ENCODE results near the gene KLF5. TPM values are rescaled to one million over a fixed set of nuclear protein-coding genes. Genes with fewer than 3 reads are reported as not detected.
"Not testable (repeated sequence)": the region's sequence is repeated elsewhere in the genome, so short reads cannot be mapped to it uniquely, and the experiment has no call there.

The KLF5 gene
- total and polyA plus RNA-seq, 2 experiments from 2014 or later, result 5.5 to 5.6 TPM

- no peaks in the 10 kb centered on the region for H3K36me3 ChIP-seq (ENCODE audit: low read depth)
- no peak overlapping the region for H2AFZ ChIP-seq
- no peaks in the 10 kb centered on the region for H3K27me3 ChIP-seq (replicated peaks; ENCODE audit: insufficient read depth)
- H3K79me2 ChIP-seq (ENCODE audit: insufficient read depth), result no peaks in the 10 kb centered on the region
- 0 out of 2 replicates have a peak, but pooled peaks cover 3% of the 10 kb centered on the region for H3K4me1 ChIP-seq (ENCODE audit: insufficient read depth)
- no peaks in the 10 kb centered on the region for H3F3A ChIP-seq (ENCODE audit: insufficient read depth)
- H3K4me2 ChIP-seq (ENCODE audit: unreplicated experiment), result no peak overlapping the region
- no peaks in the 10 kb centered on the region for H4K20me1 ChIP-seq (ENCODE audit: insufficient read depth)
- no peak overlapping the region for H3K27ac ChIP-seq
- no peak overlapping the region for H3K4me3 ChIP-seq
- TF ChIP-seq EZH2phosphoT487 (IDR thresholded peaks at IDR 0.05; ENCODE audit: insufficient read depth, low read depth) (no peak), EZH2 (IDR thresholded peaks at IDR 0.05; ENCODE audit: insufficient read depth, poor library complexity, severe bottlenecking) (no peak)
- in situ Hi-C loops (cut with MboI), result no loop called here
- no peak overlapping the region for H3K9ac ChIP-seq
- no peaks in the 10 kb centered on the region for H3K9me3 ChIP-seq (ENCODE audit: low read depth)
- no peak for DNase-seq
- H3K9me2 ChIP-seq (ENCODE audit: insufficient read depth), result no peaks in the 10 kb centered on the region
Observed at GRCh38 chr13:73092829-73093228, 34.0 kb downstream of the KLF5 start.

DNA sequence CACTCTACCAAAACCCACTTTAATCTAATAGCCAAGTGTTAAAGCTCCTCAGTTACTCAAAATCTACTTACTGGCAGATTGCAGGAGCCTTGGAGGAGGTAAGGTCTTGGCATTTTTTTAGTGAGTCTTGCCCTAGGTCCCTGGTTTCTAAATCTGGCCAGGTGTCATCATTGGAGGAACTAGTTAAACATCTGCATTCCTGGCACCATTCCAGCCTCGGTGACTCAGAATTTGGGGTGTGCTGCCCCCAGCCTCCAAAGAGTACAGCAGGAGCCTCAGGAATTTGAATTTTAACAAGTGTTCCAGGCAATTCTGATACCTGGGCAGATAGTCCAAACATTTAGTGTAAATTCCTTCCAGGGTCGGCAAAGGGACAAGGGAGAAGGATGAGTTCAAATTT lies 37.4 kb downstream of the KLF5 start:
- no peak for DNase-seq
- no peak for TF ChIP-seq EZH2 (IDR thresholded peaks at IDR 0.05; ENCODE audit: insufficient read depth, poor library complexity, severe bottlenecking)
- TF ChIP-seq EZH2phosphoT487 (IDR thresholded peaks at IDR 0.05; ENCODE audit: insufficient read depth, low read depth), result no peak
- in situ Hi-C loops (cut with MboI), result no loop called here
- H3K27me3 ChIP-seq (replicated peaks; ENCODE audit: insufficient read depth), result no peaks in the 10 kb centered on the region
- no peak overlapping the region for H3K4me2 ChIP-seq (ENCODE audit: unreplicated experiment)
- H3K9me2 ChIP-seq (ENCODE audit: insufficient read depth), result no peaks in the 10 kb centered on the region
- H3F3A ChIP-seq (ENCODE audit: insufficient read depth), result no peaks in the 10 kb centered on the region
- H3K36me3 ChIP-seq (ENCODE audit: low read depth), result no peaks in the 10 kb centered on the region
- H3K27ac ChIP-seq, result no peak overlapping the region
- no peaks in the 10 kb centered on the region for H3K79me2 ChIP-seq (ENCODE audit: insufficient read depth)
- H2AFZ ChIP-seq, result no peak overlapping the region
- H3K4me1 ChIP-seq (ENCODE audit: insufficient read depth), result no peaks in the 10 kb centered on the region
- no peak overlapping the region for H3K4me3 ChIP-seq
- H3K9ac ChIP-seq, result no peak overlapping the region
- H4K20me1 ChIP-seq (ENCODE audit: insufficient read depth), result no peaks in the 10 kb centered on the region
- no peaks in the 10 kb centered on the region for H3K9me3 ChIP-seq (ENCODE audit: low read depth)
- WGBS, 2 experiments (ENCODE audit: low coverage in 1 of 2, low lambda C conversion rate in 2 of 2, missing lambda C conversion rate in 2 of 2), result 11 to 17% methylated on average over 2 of the region's 2 CpGs

- no peaks in the 10 kb centered on the region for H3K36me3 ChIP-seq (ENCODE audit: low read depth)
- no peak overlapping the region for H2AFZ ChIP-seq
- 74 to 78% methylated on average over 5 of the region's 5 CpGs for WGBS, 2 experiments (ENCODE audit: low coverage in 1 of 2, low lambda C conversion rate in 2 of 2, missing lambda C conversion rate in 2 of 2)
- H3K9me3 ChIP-seq (ENCODE audit: low read depth), result no peaks in the 10 kb centered on the region
- no peaks in the 10 kb centered on the region for H3K9me2 ChIP-seq (ENCODE audit: insufficient read depth)
- H3K27ac ChIP-seq, result no peak overlapping the region
- no peaks in the 10 kb centered on the region for H4K20me1 ChIP-seq (ENCODE audit: insufficient read depth)
- no peaks in the 10 kb centered on the region for H3K4me1 ChIP-seq (ENCODE audit: insufficient read depth)
- H3K79me2 ChIP-seq (ENCODE audit: insufficient read depth), result no peaks in the 10 kb centered on the region
- H3K4me2 ChIP-seq (ENCODE audit: unreplicated experiment), result no peak overlapping the region
- TF ChIP-seq EZH2phosphoT487 (IDR thresholded peaks at IDR 0.05; ENCODE audit: insufficient read depth, low read depth), result no peak
- TF ChIP-seq EZH2 (IDR thresholded peaks at IDR 0.05; ENCODE audit: insufficient read depth, poor library complexity, severe bottlenecking), result no peak
- H3F3A ChIP-seq (ENCODE audit: insufficient read depth), result no peaks in the 10 kb centered on the region
- H3K9ac ChIP-seq, result no peak overlapping the region
- in situ Hi-C loops (cut with MboI), result no loop called here
- H3K27me3 ChIP-seq (replicated peaks; ENCODE audit: insufficient read depth), result no peaks in the 10 kb centered on the region
- no peak overlapping the region for H3K4me3 ChIP-seq
- no peak for DNase-seq
Observed at GRCh38 chr13:73096638-73097037, 37.8 kb downstream of the KLF5 start.

DNA sequence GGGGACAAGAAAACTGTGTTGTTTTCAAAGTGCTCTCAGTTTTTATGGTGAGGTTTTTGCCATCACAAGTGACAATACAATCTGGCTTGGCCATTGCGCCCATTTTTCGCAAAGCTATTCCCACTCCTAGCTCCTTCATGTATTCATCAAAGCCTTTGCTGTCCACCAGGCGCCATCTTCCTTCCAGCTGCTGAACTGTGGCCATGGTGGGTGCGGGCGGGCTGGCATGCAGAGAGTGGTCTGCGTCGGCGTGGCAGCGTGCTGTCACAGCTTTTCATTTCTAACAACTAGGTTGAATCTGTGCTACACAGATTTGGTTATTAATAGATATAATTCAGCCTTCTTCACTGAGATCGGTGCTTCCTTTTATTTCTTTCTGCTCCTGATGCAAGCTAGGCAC lies 42.0 kb downstream of the KLF5 start:
- not testable (repeated sequence) for H4K20me1 ChIP-seq (ENCODE audit: insufficient read depth); H2AFZ ChIP-seq; H3K4me2 ChIP-seq (ENCODE audit: unreplicated experiment)

DNA sequence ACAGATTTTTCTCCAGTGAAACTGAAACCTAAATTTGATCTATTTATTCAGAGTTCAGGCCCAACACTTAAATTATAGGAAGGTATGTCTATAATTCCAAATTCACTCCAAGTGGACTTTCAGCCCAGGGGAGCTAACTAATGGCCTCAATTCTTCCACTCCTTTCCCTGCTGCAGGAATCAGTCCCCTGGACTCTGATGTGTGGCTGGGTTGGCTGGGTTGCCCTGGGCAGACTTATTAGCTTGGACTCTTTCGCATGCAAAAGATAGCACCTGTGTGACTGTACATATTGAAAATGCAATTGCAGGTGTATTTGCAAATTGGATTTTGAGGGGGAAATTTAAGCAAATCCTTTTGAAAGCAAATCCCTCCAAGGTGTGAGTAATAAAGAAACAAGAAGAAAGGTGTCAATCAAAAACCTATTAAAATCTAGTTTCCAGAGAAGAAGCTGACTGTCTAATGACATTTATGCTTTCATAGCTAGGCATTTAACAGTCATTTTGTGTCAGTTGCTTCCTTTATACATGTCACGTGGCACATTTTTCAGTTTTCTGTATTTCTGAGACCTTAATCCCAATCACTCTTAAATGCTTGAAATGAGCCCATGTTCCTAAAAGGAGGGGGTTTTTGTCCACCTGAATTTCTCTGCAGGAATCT lies 42.7 kb downstream of the KLF5 start:
- Histone ChIP-seq H2AFZ (no peak overlapping the region), H3K27ac (no peak overlapping the region), H3K9me2 (ENCODE audit: insufficient read depth) (no peaks in the 10 kb centered on the region), H3K27me3 (replicated peaks; ENCODE audit: insufficient read depth) (no peaks in the 10 kb centered on the region), H3K36me3 (ENCODE audit: low read depth) (no peaks in the 10 kb centered on the region), H3F3A (ENCODE audit: insufficient read depth) (no peaks in the 10 kb centered on the region), H3K4me3 (no peak overlapping the region), H3K9me3 (ENCODE audit: low read depth) (no peaks in the 10 kb centered on the region), H3K4me1 (ENCODE audit: insufficient read depth) (no peaks in the 10 kb centered on the region), H3K9ac (no peak overlapping the region), H4K20me1 (ENCODE audit: insufficient read depth) (no peaks in the 10 kb centered on the region), H3K4me2 (ENCODE audit: unreplicated experiment) (no peak overlapping the region), H3K79me2 (ENCODE audit: insufficient read depth) (no peaks in the 10 kb centered on the region)
- no peak for TF ChIP-seq EZH2 (IDR thresholded peaks at IDR 0.05; ENCODE audit: insufficient read depth, poor library complexity, severe bottlenecking)
- no peak for TF ChIP-seq EZH2phosphoT487 (IDR thresholded peaks at IDR 0.05; ENCODE audit: insufficient read depth, low read depth)
- in situ Hi-C loops (cut with MboI), result no loop called here
- DNase-seq, result no peak
- WGBS, 2 experiments (ENCODE audit: low coverage in 1 of 2, low lambda C conversion rate in 2 of 2, missing lambda C conversion rate in 2 of 2), result 70 to 78% methylated on average over 2 of the region's 2 CpGs

More for the DNA sequence above, 42.0 kb downstream of the KLF5 start:
- H3K79me2 ChIP-seq (ENCODE audit: insufficient read depth); H3K4me1 ChIP-seq (ENCODE audit: insufficient read depth); H3F3A ChIP-seq (ENCODE audit: insufficient read depth); H3K36me3 ChIP-seq (ENCODE audit: low read depth); H3K9ac ChIP-seq; DNase-seq; H3K27ac ChIP-seq; H3K9me3 ChIP-seq (ENCODE audit: low read depth); in situ Hi-C loops (cut with MboI); H3K4me3 ChIP-seq; H3K27me3 ChIP-seq (replicated peaks; ENCODE audit: insufficient read depth); H3K9me2 ChIP-seq (ENCODE audit: insufficient read depth): not testable (repeated sequence)
- WGBS, 2 experiments (ENCODE audit: low coverage in 1 of 2, low lambda C conversion rate in 2 of 2, missing lambda C conversion rate in 2 of 2), result 82 to 87% methylated on average over 10 of the region's 10 CpGs

Measured in GM23248 (cell line).